Fibroblast of skin of scalp (primary cell): ENCODE measurements around the gene CGB7.

Experiments used
- DNase-seq: peaks from one replicate; pipeline ENCODE4 v3.0.0-alpha.2; 2013

The CGB7 gene

DNA sequence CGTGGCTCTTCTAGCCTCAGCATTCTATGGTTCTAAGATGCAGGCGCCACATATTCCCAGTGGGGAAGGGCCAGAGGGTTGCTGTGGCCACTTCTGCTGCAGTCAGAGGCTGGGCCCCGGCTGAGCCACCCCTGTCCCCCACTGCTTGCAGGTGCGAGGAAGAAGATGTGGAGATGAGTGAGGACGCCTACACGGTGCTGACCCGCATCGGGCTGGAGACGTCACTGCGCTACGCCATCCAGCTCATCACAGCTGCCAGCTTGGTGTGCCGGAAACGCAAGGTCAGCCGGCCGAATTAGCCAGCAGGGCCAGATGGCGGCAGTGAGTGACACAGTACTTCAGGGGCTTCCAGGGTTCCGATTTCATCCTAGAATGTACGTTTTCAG lies 42.7 kb downstream of the CGB7 start:
- no peak for DNase-seq

DNA sequence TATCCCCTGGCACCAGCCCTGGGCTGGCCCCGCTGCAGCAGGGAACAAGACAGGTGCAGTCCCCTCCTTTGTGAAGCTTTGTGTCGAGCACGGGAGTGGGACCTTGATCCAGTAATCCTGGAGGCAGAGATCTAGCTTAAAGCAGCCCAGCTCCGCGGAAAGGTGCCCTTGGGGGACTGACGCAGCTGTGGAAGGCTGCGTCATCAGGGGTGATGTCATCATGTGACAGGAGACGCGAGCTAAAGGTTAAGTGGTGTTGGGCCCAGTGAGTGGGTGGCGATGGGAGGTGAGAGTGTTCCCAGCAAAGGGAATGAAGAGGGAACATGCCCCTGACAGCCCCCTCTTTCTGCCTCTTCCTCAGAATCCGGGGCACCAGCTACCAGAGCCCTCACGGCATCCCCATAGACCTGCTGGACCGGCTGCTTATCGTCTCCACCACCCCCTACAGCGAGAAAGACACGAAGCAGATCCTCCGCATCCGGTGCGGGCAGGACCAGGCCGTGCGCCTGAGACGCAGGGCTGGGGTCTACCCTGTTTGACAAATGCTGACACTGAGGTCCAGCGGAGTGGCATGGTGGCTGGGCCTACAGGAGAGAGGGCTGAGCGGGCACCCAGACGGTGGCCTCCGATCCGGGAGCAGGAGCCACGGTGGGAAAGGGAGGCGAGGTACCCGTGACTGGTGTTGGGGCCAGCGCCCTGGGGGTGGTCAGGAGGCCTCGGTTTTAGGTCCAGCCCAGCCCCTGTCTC lies 43.3 kb downstream of the CGB7 start:
- DNase-seq, result no peak

DNA sequence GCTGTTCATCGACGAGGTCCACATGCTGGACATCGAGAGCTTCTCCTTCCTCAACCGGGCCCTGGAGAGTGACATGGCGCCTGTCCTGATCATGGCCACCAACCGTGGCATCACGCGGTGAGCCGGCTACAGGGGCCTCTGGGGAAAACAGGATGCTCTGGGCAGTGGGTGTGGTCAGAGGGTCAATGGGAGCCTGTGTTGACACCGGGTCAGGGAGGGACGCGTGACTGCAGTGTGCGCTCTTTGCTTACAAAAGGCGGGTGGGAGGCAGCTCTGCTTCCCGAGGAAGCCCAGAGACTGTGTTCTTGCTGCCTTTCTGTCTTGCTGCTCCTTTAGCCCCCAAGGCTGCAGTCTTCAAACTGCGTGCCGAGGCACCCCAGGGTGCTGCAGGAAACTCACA lies 46.4 kb downstream of the CGB7 start:
- no peak for DNase-seq

DNA sequence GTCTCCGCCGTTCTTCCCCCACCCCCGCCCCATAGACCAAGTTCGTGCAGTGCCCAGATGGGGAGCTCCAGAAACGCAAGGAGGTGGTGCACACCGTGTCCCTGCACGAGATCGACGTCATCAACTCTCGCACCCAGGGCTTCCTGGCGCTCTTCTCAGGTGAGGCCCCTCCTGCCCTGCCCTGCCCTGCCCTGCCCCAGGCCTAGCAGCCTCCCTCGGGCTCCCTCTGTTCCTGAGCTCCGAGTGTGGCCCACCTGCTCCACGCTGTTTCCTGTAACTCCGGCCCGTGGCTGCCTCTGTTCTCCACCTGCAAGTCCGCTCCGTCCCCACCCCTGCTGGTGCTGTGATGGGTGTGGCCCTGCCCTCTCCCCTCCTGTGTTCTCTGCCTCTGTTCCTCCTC lies 47.1 kb downstream of the CGB7 start:
- DNase-seq, result no peak

DNA sequence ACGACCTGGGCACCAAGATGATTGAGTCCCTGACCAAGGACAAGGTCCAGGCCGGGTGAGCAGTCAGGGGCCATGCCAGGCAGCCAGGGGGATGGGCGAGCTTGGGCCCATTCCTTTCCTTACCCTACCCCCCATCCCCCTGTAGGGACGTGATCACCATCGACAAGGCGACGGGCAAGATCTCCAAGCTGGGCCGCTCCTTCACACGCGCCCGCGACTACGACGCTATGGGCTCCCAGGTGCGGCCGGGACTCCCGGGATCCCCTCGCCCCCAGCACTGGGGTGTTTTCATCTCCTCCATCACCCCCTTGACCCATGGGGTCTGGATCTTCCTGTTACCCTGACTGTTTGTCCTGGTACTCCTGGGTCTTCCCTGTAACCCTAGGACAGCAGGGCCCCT lies 47.7 kb downstream of the CGB7 start:
- no peak for DNase-seq

DNA sequence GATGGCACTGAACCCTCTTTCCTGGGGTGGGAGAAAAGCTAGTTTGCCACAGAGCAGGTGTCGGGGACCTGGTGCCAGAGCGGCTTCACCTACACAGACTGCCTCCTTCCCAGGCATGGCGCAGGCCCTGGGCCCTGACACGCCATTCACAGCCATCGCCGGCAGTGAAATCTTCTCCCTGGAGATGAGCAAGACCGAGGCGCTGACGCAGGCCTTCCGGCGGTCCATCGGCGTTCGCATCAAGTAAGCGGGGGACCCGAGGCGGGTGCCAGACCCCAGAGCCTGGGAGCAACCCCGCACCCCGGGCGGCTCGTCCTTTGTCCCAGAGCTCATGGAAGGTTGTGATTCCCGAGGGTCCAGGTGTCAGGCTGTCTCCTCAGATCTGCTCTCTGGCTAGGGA lies 50.6 kb downstream of the CGB7 start:
- DNase-seq, result no peak

DNA sequence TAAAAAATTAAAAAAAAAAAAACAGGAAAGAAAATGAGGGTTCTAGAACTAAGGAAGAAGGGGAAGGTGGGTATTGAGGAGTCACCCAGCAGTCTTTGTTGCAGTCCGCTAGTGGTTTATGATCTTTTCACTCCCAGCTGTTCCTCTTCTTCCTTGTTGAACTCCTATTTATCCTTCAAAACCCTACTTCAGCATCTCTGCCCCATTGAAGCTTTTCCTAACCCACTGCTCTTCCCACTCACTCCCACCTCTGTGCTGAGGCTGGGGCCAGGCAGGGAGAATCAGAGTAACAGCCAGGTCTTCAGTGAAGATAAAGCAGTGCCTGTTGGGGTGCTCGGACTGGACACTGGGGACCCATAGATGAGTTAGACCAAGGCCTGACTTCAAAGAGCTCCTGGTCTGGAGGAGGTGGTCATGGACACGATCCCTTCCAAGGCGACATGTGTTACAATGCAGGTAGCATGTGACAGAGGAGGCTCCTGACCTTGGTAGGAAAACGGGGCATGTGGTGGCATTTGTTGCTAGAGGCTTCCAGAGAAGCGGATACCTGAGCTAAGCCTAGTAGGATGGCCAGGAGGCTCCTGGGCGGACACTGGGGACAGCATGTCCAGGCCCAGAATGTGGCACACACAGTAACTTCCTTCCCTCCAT lies 52.5 kb downstream of the CGB7 start:
- DNase-seq, result no peak
